ENCODE measurements around the gene OFD1. TPM values are rescaled to one million over a fixed set of nuclear protein-coding genes. Genes with fewer than 3 reads are reported as not detected.

OFD1 gene
- total and polyA plus RNA-seq, 12 donors, result 5.6 to 129 (median 16.9) TPM

DNA sequence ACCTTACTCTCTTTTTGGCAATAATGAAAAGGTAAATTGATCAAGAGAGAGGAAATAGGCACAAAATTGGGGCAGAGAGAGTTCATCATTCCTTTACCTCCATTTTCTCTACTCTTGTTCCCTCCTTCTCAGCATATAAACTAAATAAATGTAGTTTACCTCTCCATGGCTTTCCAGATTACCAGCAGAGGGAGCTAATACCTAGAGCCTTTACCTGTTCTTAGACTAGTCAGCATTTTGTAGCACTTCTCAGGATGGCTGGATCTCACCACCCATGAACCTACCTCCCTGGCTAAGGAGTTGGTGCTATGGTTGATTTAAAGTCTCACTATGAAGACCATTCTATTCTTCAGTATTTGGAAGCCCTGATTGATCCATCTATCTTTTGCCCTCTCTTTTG, 15.7 kb downstream of the OFD1 start:
- DNase-seq, result no peak
- TF ChIP-seq POLR2A (IDR thresholded peaks at IDR 0.05) (no peak), CTCF (IDR thresholded peaks at IDR 0.05) (peak in 5 of 6 experiments; percentile 24 to 55 (median 40))
- H3K36me3 ChIP-seq (replicated peaks in 1 of 2), result peaks cover 0 to 12% of the 10 kb centered on the region in 2 donors
- no peaks in the 10 kb centered on the region for H3K4me1 ChIP-seq (replicated peaks in 1 of 2)
- no peak overlapping the region for H3K4me3 ChIP-seq
- no peaks in the 10 kb centered on the region for H3K9me3 ChIP-seq (replicated peaks in 1 of 3)
- intact Hi-C loops (cut with DNase I), result loop anchor here in 1 of 2 donors (10.0 kb wide), 1 partner anchor 285 kb away; no protein-coding TSS in a partner anchor
- H3K27ac ChIP-seq, result no peak overlapping the region
- H3K27me3 ChIP-seq, result no peaks in the 10 kb centered on the region

GRCh38 chrX:13750812-13751211, 16.3 kb downstream of the OFD1 start:
- Histone ChIP-seq H3K4me1 (replicated peaks in 1 of 2) (no peaks in the 10 kb centered on the region), H3K36me3 (replicated peaks in 1 of 2) (peaks cover 0 to 12% of the 10 kb centered on the region in 2 donors), H3K4me3 (no peak overlapping the region), H3K27ac (no peak overlapping the region), H3K9me3 (replicated peaks in 1 of 3) (no peaks in the 10 kb centered on the region), H3K27me3 (no peaks in the 10 kb centered on the region)
- no peak for DNase-seq
- TF ChIP-seq CTCF (IDR thresholded peaks at IDR 0.05), result no peak
- TF ChIP-seq POLR2A (IDR thresholded peaks at IDR 0.05), result no peak
- intact Hi-C loops (cut with DNase I), result loop anchor here in 1 of 2 donors (10.0 kb wide), 1 partner anchor 284 kb away; no protein-coding TSS in a partner anchor

DNA sequence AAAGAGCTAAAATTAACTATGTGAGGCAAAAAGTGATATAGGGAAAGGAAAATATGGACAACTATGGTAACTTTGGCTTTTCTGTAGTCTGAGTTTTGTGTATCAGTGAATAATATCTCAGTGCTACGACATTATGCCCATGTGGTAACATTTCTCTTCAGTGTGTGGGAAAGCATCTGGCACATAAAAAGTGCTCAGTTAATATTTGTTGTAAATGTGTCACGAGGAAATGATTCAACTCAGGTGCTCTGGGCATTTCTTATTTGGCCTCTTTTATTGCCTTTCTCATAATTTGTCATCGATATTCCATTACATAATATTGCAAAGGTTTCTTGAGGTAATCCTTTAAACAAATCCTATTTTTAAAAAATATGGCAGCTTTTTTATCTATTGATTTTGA, 17.6 kb downstream of the OFD1 start:
- H3K4me3 ChIP-seq, result no peak overlapping the region
- no peak overlapping the region for H3K27ac ChIP-seq
- intact Hi-C loops (cut with DNase I), result loop anchor here in 1 of 2 donors (10.0 kb wide), 1 partner anchor 283 kb away; no protein-coding TSS in a partner anchor
- H3K9me3 ChIP-seq (replicated peaks in 1 of 3), result no peaks in the 10 kb centered on the region
- no peaks in the 10 kb centered on the region for H3K27me3 ChIP-seq
- no peaks in the 10 kb centered on the region for H3K4me1 ChIP-seq (replicated peaks in 1 of 2)
- TF ChIP-seq CTCF (IDR thresholded peaks at IDR 0.05), result no peak
- no peak for TF ChIP-seq POLR2A (IDR thresholded peaks at IDR 0.05)
- peaks cover 0 to 12% of the 10 kb centered on the region in 2 donors for H3K36me3 ChIP-seq (replicated peaks in 1 of 2)
- no peak for DNase-seq
- 73 to 86% (median 82%) methylated on average over 3 of the region's 3 CpGs for WGBS, 4 donors

DNA sequence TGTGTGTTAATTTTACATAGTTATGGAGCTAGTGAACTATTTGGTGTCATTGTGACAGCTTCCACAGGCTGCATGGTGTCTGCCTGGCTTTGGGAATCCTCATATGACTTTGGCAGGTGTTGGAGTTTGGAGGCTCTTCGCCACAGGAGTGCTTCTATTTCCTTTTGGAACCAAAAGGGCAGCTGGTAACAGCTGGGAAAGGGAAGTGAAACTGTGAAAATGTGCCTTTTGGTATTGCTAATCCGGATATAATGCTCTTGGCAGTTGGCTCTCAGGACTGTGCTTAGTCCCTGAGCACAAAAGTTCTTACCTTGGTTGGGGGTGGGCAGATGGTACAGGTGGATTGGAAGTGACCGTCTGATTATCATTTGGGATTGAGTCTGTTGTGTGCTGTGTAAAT, 18.1 kb downstream of the OFD1 start:
- no peak for TF ChIP-seq CTCF (IDR thresholded peaks at IDR 0.05)
- no peak for TF ChIP-seq POLR2A (IDR thresholded peaks at IDR 0.05)
- WGBS, 4 donors, result 69 to 84% (median 76%) methylated on average over 3 of the region's 3 CpGs
- intact Hi-C loops (cut with DNase I), result loop anchor here in 1 of 2 donors (10.0 kb wide), 1 partner anchor 282 kb away; no protein-coding TSS in a partner anchor
- DNase-seq, result no peak
- no peaks in the 10 kb centered on the region for H3K4me1 ChIP-seq (replicated peaks in 1 of 2)
- no peak overlapping the region for H3K4me3 ChIP-seq
- H3K9me3 ChIP-seq (replicated peaks in 1 of 3), result no peaks in the 10 kb centered on the region
- H3K27ac ChIP-seq, result no peak overlapping the region
- H3K36me3 ChIP-seq (replicated peaks in 1 of 2), result peaks cover 0 to 15% of the 10 kb centered on the region in 2 donors
- no peaks in the 10 kb centered on the region for H3K27me3 ChIP-seq
